Activated T-cell treated with anti-CD3 and anti-CD28 coated beads, Interleukin-2, amount 50 U/mL, for 4 hours (primary cell): Measurements from ENCODE around the gene TFIP11. TPM values are rescaled to one million over a fixed set of nuclear protein-coding genes. Genes with fewer than 3 reads are reported as not detected.
A peak's percentile ranks its signal among the peaks of the same experiment; 100 is the strongest.

ENCODE experiments used
- ATAC-seq, 2 donors: fragments of 200-7000 bp; cut with Tn5 transposase; one replicate each; pipeline ENCODE4 v1.10.0; 2021
- DNase-seq: peaks from one replicate; pipeline ENCODE4 v3.0.0-alpha.2; 2020
- H3K27me3 Mint-ChIP-seq: one replicate; pipeline ENCODE4 v1.8.0; 2021; ENCODE audit warnings: low read depth, mixed read lengths
- H3K36me3 Mint-ChIP-seq: one replicate; pipeline ENCODE4 v1.8.0; 2022; ENCODE audit warnings: mixed read lengths; ENCODE audit not compliant: insufficient read depth
- H3K4me1 Mint-ChIP-seq: one replicate; pipeline ENCODE4 v1.8.0; 2021; ENCODE audit warnings: low read depth, mixed read lengths
- H3K4me3 Mint-ChIP-seq: one replicate; pipeline ENCODE4 v1.8.0; 2021; ENCODE audit warnings: mild to moderate bottlenecking, moderate library complexity, mixed read lengths
- H3K9me3 Mint-ChIP-seq: one replicate; pipeline ENCODE4 v1.8.0; 2021; ENCODE audit warnings: mixed read lengths
- total RNA-seq, 3 donors: library from RNA; stranded (reverse); gene quantifications; one replicate each; pipeline ENCODE4 v1.2.1, GENCODE V29; 2021

TFIP11 gene
- total RNA-seq, 3 donors from 2014 or later = 52.4 to 68.5 (median 61.0) TPM

DNA sequence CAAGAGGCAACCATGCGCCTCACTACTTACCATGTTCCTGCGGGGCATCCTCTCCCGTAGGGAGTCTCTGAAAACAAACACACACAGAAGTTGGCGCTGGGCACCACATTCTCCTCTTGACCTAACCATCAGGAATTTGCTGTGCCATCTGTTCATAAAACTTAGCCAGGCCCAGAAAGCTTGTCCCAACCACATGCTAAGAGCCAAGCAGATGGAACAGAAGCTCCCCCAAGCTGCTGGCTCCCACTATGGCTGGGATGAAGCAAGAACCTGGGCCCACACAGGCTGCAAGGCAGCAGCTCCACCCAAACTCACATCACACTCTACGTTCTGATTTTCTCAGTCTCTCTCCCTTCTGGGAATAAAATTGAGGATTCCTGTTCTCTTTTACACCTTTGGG lies 46.1 kb downstream of the TFIP11 start:
- H3K4me3 Mint-ChIP-seq = no peak overlapping the region
- no peaks in the 10 kb centered on the region for H3K4me1 Mint-ChIP-seq
- H3K9me3 Mint-ChIP-seq = no peaks in the 10 kb centered on the region
- no peak for DNase-seq
- ATAC-seq = no peak
- peaks cover 52% of the 10 kb centered on the region for H3K36me3 Mint-ChIP-seq
- no peaks in the 10 kb centered on the region for H3K27me3 Mint-ChIP-seq

DNA sequence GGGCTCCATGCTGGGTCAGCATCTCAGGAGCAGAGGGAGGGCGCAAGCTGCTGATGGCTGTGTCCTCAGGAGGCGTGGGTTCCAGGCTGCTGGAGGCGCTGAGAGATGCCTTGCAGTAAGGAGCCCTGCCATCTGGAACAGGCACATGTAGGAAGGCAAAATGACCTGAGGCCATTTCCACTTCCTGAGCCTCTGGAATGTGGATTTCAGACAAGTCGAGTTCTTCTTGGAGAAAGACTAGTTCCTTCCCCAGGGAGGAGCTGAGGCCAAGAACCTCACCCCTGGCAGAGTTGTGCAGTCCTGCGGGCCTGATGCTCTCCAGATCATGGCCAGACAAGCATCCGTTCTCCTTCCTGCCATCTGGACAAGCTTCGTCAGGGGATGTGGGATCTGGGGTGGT lies 48.0 kb downstream of the TFIP11 start:
- Mint-ChIP-seq H3K36me3 (peaks cover 51% of the 10 kb centered on the region), H3K9me3 (no peaks in the 10 kb centered on the region), H3K27me3 (no peaks in the 10 kb centered on the region), H3K4me3 (no peak overlapping the region), H3K4me1 (no peaks in the 10 kb centered on the region)
- DNase-seq = no peak
- ATAC-seq = no peak

DNA sequence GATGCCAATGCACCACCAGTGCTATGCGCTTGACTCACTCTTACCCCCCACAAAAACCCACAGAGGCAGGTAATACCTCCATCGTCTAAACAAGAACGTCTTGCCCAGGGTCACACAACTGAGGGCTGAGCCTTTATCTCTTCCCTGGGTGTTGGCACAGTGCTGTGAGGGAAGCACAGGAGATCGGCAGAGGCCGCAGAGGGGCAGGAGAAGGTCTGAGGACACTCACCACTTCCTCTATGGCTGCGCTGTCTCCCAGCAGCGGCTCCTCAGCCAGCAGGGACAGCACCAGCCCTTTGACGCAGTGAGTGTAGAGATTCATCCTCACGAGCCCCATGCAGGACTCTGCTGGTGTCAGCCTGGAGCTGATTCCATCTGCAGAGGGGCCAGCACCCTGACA lies 48.6 kb downstream of the TFIP11 start:
- DNase-seq (no peak), ATAC-seq (no peak)
- Mint-ChIP-seq H3K27me3 (no peaks in the 10 kb centered on the region), H3K9me3 (no peaks in the 10 kb centered on the region), H3K4me1 (no peaks in the 10 kb centered on the region), H3K4me3 (no peak overlapping the region), H3K36me3 (peaks cover 45% of the 10 kb centered on the region)

DNA sequence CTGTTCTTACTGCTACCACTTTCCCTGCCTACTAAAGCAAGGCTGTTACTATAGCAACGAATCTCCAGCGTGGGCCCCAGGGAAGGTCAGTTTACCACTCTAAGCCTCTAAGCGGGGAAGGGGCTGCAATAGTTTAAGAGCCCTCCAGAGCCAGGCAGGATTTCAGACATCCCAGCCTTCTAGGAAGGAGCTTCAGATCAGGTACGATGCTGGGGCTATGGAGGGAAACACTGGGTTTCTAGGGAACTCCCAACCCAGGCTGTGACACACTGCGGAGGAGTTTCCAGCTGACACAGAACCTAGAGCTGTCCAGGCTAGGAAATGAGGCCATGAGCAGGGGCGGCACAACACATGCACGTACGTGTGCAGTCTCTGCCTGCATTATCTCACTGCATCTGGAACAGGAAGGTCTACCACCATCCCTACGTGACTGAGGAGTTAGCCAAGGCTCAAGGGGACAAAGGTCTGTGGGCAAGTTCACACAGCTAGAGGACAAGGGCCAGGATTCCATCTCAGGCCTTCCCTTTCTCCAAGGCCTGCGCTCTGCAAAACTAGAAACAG lies 49.1 kb downstream of the TFIP11 start:
- ATAC-seq (no peak), DNase-seq (no peak)
- no peaks in the 10 kb centered on the region for H3K9me3 Mint-ChIP-seq
- H3K4me3 Mint-ChIP-seq = no peak overlapping the region
- no peaks in the 10 kb centered on the region for H3K4me1 Mint-ChIP-seq
- no peaks in the 10 kb centered on the region for H3K27me3 Mint-ChIP-seq
- peaks cover 44% of the 10 kb centered on the region for H3K36me3 Mint-ChIP-seq

DNA sequence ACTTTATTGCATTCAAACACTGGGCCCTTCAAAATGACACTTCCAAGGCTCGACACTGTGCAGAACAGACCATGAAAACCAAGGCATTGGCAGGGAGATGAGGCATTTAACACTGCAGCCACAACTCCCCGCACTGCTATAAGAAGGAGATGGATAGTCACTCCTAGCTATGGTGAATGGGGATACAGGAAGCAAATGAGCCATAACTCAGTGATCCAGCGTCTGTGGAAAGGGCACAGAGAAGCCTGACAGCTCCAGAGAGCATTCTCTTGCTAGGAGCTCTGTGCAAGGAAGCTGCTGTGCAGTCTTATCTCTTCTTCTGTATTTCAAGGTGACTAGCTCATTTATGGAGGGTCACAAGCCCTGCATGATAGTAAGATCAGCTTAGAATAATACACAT lies 49.6 kb downstream of the TFIP11 start:
- H3K36me3 Mint-ChIP-seq = peaks cover 45% of the 10 kb centered on the region

DNA sequence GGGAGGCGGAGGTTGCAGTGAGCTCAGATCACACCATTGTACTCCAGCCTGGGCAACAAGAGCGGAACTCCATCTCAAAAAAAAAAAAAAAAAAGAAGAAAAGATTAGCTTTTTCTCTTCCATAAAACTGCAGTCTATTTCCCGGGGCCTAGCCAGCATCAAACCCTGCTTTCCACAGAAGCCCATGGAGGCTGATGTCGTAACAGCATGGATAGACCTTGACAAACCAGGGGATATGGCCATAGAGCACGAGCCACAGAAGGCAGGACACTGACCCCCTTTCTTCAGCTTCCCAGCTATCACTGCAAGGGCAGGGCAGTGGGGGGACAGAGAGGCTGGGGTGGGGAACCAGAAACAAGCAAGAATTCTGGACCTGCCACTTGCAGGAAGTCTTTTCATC lies 50.2 kb downstream of the TFIP11 start:
- Mint-ChIP-seq H3K4me3 (no peak overlapping the region), H3K27me3 (no peaks in the 10 kb centered on the region), H3K4me1 (no peaks in the 10 kb centered on the region), H3K36me3 (peaks cover 49% of the 10 kb centered on the region), H3K9me3 (no peaks in the 10 kb centered on the region)
- no peak for DNase-seq
- ATAC-seq = no peak

More for the DNA sequence above, 49.6 kb downstream of the TFIP11 start:
- Mint-ChIP-seq H3K9me3 (no peaks in the 10 kb centered on the region), H3K4me3 (no peak overlapping the region), H3K4me1 (no peaks in the 10 kb centered on the region), H3K27me3 (no peaks in the 10 kb centered on the region)
- ATAC-seq (no peak), DNase-seq (no peak)

DNA sequence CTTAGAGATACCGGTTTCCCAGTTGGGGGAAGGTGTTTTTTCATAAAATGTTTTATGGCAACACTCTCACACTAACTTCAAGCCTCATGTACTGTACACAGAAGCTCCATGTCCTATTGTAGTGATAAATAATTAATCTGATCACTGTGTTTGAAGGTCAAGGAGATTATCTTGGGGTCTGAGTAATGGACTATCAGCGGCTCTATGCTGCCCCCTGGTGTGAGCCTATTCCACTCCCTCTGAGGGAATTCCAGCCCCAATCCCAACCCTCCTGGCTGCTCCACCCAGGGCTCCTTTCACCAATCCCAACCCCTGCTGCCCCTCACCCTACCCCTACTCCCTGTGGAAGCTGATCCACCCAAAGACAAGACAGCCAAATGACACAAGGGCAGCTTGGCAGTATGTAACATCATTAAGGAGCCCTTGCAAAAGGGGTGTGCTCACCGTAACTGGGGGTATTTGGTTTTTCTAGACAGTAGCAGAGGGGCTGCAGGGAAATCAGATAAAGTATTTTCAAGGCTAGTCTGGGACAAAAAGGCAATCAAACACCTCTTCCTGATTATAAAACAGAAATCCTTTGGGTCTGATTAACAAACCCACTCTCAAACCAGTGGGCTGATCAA lies 51.0 kb downstream of the TFIP11 start:
- Mint-ChIP-seq H3K4me1 (no peaks in the 10 kb centered on the region), H3K36me3 (peaks cover 44% of the 10 kb centered on the region), H3K9me3 (no peaks in the 10 kb centered on the region), H3K27me3 (no peaks in the 10 kb centered on the region), H3K4me3 (no peak overlapping the region)
- DNase-seq = peak; percentile 37
- peak in 1 of 2 donors; percentile 48 for ATAC-seq

DNA sequence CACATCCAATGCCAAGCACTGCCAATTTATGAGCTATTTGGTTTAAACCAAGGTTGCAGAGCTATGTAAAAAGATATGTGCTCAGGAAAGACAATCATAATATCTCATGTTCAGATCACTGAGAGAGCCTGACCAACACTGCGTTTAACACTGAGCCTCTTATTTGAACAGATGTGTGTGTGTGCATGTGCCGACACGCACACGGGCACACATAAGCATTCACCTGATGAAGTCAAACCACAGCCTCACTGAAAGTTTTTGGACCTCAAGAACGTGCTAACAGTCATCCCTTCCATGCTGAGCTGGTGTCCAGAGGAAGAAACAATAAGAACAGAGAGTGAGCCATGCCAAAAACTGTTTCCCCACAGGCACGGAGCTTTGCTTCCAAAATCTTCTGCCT lies 52.1 kb downstream of the TFIP11 start:
- peaks cover 38% of the 10 kb centered on the region for H3K36me3 Mint-ChIP-seq
- H3K27me3 Mint-ChIP-seq = no peaks in the 10 kb centered on the region
- no peaks in the 10 kb centered on the region for H3K4me1 Mint-ChIP-seq
- no peak for DNase-seq
- no peak for ATAC-seq
- H3K9me3 Mint-ChIP-seq = no peaks in the 10 kb centered on the region
- H3K4me3 Mint-ChIP-seq = no peak overlapping the region

DNA sequence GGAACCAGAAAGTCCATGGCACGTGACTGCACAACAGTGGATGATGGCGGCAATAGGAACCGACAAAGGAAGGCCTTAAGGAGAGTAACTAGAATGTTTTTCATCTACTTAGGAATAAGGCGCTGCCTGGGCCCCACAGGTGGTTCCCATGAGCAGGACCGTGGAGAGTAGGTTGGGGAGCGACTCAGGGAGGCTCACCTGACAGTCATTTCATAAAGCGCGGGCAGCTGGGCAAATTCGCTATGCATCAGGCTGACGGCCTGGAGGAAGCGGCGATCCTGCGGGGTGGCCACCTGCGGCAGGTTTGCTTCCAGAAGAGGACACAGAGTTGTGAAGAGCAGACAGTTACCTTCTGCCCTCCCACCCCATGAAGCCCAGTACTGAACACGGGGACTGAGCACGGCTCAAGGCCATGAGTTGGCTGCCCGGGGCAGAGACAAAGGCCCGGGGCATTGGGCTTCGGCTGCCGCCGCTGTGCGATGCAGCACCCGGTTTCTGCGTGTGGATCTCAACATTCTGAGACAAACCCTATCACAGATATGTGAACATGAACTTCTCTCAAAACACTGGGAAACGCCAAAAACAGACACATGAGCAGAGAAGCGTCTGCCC lies 54.5 kb downstream of the TFIP11 start:
- Mint-ChIP-seq H3K36me3 (peaks cover 25% of the 10 kb centered on the region), H3K27me3 (no peaks in the 10 kb centered on the region), H3K4me1 (no peaks in the 10 kb centered on the region), H3K4me3 (no peak overlapping the region), H3K9me3 (no peaks in the 10 kb centered on the region)
- ATAC-seq (no peak), DNase-seq (no peak)

DNA sequence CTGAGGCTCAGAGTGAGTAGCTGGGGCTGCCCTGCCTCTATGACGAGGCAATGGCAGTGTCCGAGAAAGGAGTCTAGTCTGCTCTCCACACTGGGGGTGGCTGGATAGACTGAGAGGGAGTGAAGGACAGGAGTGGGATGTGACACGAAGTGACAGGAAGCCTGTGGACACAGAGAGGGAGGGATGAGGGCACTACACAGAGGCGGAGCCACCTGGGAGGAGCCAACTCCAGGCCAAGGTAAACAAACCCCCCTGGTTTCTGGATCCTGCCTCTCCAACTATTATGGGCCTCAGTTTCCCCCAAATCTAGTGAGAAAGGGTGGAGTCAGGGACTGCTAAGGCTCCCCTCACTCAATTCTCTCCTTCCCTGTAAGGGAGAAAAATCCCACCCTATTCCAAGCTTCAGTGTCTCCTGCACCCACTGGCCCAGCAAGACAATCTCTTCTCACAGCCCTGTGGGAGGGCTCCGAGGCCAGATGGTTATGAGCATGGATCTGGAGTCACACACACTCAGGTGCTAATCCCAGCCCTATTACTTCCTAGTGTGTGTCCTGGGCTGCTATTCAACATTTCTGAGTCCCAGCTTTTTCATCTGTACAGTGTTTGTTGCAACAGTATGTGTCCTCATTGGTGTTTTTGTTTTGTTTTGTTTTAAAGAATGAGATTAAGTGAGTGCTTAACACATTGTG lies 58.3 kb downstream of the TFIP11 start:
- ATAC-seq (no peak), DNase-seq (no peak)
- Mint-ChIP-seq H3K4me1 (no peaks in the 10 kb centered on the region), H3K9me3 (no peaks in the 10 kb centered on the region), H3K27me3 (no peaks in the 10 kb centered on the region), H3K36me3 (peaks cover 27% of the 10 kb centered on the region), H3K4me3 (no peak overlapping the region)

DNA sequence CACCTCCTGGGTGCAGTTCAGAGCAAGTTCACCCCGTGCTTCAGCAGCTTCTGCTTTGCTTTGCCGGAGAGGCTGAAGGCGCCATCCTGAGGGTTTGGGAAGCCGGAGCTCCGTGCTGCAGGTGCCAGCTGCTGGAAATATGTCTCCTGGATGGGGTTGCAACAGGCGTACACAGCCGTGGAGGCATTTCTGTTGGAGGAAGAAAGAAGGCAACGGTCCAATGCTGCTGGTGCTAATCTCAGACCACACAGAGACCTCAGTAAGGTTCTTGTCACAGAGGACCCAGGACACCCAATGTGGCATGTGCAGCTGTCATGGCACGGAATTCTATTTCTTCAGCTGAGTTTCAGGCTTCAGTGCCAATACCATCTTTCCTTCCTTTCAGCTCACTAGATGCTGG lies 59.1 kb downstream of the TFIP11 start:
- H3K36me3 Mint-ChIP-seq = peaks cover 25% of the 10 kb centered on the region
- DNase-seq (no peak), ATAC-seq (no peak)
- H3K9me3 Mint-ChIP-seq = no peaks in the 10 kb centered on the region
- H3K27me3 Mint-ChIP-seq = no peaks in the 10 kb centered on the region
- H3K4me1 Mint-ChIP-seq = no peaks in the 10 kb centered on the region
- no peak overlapping the region for H3K4me3 Mint-ChIP-seq

DNA sequence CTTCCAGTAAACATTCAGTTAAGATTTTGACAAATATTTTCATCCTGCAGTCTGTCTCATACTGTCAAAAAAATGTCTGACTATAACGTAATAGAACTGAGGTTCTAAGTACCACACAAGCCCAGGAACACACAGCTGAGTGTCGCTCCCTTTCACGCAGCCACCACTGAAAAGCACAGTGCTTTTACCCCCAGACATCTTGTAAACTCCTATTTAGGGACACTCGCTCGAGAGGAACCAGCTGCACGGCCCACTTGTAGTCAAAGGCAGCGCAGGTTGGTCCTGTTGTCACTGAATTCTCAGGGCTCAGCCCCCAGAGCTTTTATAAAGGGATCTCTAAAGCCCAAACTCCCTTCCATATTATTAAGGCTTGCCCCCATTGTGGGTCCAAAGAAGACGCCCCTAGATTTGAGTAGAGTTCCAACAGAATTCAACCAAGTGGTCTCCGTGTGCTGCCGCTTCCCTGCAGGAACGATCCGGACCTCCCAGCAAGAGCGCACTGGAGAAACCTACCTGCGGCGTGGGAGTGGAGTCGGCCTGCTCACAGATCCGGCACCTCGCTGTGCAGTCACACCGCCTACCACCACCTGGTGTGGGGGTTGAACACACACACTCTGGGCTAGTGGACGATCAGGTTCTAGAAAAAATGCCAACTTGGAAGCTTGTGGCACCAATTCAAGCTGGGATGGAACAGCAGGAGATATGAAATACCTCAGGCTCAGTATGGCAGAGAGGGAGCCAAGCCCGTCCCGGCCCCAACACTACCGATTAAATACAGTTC lies 59.8 kb downstream of the TFIP11 start:
- H3K4me1 Mint-ChIP-seq = no peaks in the 10 kb centered on the region
- no peak for DNase-seq
- H3K9me3 Mint-ChIP-seq = no peaks in the 10 kb centered on the region
- H3K36me3 Mint-ChIP-seq = peaks cover 19% of the 10 kb centered on the region
- ATAC-seq = no peak
- no peaks in the 10 kb centered on the region for H3K27me3 Mint-ChIP-seq
- no peak overlapping the region for H3K4me3 Mint-ChIP-seq

DNA sequence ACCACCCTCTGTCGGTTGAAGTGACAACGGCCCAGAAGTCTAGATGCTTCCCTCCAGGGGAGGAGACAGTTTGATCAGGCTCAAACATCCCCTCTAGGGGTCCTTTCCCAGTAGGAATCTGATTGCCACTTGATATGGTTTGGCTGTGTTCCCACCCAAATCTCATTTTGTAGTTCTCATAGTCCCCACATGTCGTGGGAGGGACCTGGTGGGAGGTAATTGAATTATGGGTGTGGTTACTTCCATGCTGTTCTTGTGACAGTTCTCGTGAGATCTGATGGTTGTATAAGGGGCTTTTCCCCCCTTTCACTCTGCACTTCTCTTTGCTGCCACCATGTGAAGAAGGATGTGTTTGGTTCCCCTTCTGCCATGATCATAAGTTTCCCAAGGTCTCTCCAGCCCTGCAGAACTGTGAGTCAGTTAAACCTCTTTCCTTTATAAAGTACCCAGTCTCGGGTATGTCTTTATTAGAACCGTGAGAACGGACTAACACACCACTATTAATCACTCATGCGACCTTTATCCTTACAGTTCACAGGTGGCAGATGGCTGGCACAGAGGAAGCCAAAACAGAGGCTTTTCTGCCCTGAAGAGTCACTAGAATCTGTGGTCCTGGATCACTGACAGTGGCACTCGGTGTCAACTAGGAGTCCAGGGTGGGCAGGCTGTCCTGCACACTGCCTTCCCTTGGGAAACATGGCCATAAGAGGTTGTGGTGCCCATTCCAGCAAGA lies 61.7 kb downstream of the TFIP11 start:
- Mint-ChIP-seq H3K4me3 (no peak overlapping the region), H3K36me3 (peaks cover 13% of the 10 kb centered on the region), H3K27me3 (no peaks in the 10 kb centered on the region), H3K9me3 (no peaks in the 10 kb centered on the region), H3K4me1 (no peaks in the 10 kb centered on the region)
- DNase-seq = no peak
- no peak for ATAC-seq

DNA sequence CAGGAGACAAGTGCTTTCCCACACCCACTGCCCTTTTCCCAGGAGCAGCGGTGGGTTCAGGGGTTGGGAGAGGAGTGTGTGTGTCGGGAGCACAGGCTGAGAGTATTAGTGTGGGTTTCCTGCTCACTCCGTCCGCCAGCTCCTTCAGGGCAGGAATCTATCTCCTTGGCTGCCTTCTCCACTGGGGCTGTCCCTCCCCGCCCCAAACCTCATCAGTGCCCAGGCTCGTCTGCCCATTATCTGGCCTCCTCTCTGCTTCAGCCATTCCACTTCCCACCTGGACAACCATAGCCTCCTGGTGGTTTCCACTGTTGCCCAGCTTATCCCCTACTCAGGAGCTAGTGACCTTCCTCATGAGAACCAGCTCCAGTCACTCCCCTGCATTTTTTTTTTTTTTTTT lies 63.3 kb downstream of the TFIP11 start:
- ATAC-seq (no peak), DNase-seq (no peak)
- Mint-ChIP-seq H3K4me1 (no peaks in the 10 kb centered on the region), H3K4me3 (no peak overlapping the region), H3K27me3 (no peaks in the 10 kb centered on the region), H3K36me3 (peaks cover 15% of the 10 kb centered on the region), H3K9me3 (no peaks in the 10 kb centered on the region)
